Colonic mucosa (tissue), 4 donors: ENCODE results near the gene SLC16A1. TPM values are rescaled to one million over a fixed set of nuclear protein-coding genes. Genes with fewer than 3 reads are reported as not detected.

Source experiments
- DNase-seq: peaks from one replicate; pipeline ENCODE4 v3.0.0-alpha.2; 2020
- H3K27ac ChIP-seq: fragments of 200-600 bp; one replicate; pipeline ENCODE4 v1.8.0; 2021
- H3K27me3 ChIP-seq: fragments of 200-600 bp; one replicate; pipeline ENCODE4 v1.8.0; 2021
- H3K36me3 ChIP-seq: fragments of 200-600 bp; one replicate; pipeline ENCODE4 v1.8.0; 2021
- H3K4me1 ChIP-seq: fragments of 200-600 bp; one replicate; pipeline ENCODE4 v1.8.0; 2021; ENCODE audit warnings: mild to moderate bottlenecking
- H3K4me3 ChIP-seq: fragments of 200-600 bp; one replicate; pipeline ENCODE4 v1.8.0; 2021
- H3K9ac ChIP-seq, 2 donors: one replicate each; pipeline ENCODE4 v1.7.0; 2013; ENCODE audit warnings: control low read depth in 2 of 2, low read depth in 2 of 2, low read length in 2 of 2
- H3K9me3 ChIP-seq: fragments of 200-600 bp; one replicate; pipeline ENCODE4 v1.8.0; 2021
- intact Hi-C: fragments of 100-400 bp; cut with DNase I; formaldehyde crosslinking; loops from one replicate; pipeline ENCODE4 v1.14.1; 2022
- total RNA-seq, 2 donors: library from RNA; stranded (reverse); fragmentation: NEBNext Ultra II Directional in 1 of 2; extraction: Animal tissue kit (Norgen Biotek cat#: 25700) in 1 of 2; gene quantifications; one replicate each; pipeline ENCODE4 v1.2.1, GENCODE V29; 2021
- TF ChIP-seq, protein P1 (sequence below): fragments of 200-600 bp; IDR thresholded peaks from one replicate; pipeline ENCODE4 v1.8.0; 2022; ENCODE audit warnings: antibody characterized with exemption, mild to moderate bottlenecking
- donor health status: healthy.
- donor health status: DM: no; HTN: no; CAD: no.
- donor health status: DM: no; HTN: no; CAD: no.

The SLC16A1 gene
- total RNA-seq, 2 donors from 2014 or later = 71.8 to 92.4 TPM

DNA sequence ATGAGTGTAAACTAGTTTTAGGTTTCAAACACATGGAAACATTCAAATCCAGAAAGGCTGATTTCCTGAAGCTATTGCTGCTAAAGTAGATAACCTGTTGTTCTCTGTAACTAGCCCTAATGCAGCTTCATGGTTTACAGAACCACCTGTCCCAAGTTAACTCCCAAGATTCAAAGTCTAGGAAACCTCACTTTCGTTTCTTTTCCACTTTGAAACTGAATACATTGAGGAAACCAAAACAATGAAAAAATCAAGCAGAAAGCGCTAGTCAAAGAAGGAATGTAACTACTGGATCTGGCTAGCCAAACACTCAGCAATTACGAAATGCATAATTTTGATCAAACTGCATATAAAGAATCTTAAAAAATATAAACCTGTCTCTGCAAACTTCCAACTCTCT, 17.8 kb downstream of the SLC16A1 start:
- intact Hi-C loops = no loop called here
- no peak overlapping the region for H3K27ac ChIP-seq
- no peak overlapping the region for H3K4me3 ChIP-seq
- no peaks in the 10 kb centered on the region for H3K27me3 ChIP-seq
- TF ChIP-seq, protein P1, sequence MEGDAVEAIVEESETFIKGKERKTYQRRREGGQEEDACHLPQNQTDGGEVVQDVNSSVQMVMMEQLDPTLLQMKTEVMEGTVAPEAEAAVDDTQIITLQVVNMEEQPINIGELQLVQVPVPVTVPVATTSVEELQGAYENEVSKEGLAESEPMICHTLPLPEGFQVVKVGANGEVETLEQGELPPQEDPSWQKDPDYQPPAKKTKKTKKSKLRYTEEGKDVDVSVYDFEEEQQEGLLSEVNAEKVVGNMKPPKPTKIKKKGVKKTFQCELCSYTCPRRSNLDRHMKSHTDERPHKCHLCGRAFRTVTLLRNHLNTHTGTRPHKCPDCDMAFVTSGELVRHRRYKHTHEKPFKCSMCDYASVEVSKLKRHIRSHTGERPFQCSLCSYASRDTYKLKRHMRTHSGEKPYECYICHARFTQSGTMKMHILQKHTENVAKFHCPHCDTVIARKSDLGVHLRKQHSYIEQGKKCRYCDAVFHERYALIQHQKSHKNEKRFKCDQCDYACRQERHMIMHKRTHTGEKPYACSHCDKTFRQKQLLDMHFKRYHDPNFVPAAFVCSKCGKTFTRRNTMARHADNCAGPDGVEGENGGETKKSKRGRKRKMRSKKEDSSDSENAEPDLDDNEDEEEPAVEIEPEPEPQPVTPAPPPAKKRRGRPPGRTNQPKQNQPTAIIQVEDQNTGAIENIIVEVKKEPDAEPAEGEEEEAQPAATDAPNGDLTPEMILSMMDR = no peak
- no peaks in the 10 kb centered on the region for H3K4me1 ChIP-seq
- H3K36me3 ChIP-seq = no peaks in the 10 kb centered on the region
- no peaks in the 10 kb centered on the region for H3K9me3 ChIP-seq
- H3K9ac ChIP-seq = no peak overlapping the region
- no peak for DNase-seq

DNA sequence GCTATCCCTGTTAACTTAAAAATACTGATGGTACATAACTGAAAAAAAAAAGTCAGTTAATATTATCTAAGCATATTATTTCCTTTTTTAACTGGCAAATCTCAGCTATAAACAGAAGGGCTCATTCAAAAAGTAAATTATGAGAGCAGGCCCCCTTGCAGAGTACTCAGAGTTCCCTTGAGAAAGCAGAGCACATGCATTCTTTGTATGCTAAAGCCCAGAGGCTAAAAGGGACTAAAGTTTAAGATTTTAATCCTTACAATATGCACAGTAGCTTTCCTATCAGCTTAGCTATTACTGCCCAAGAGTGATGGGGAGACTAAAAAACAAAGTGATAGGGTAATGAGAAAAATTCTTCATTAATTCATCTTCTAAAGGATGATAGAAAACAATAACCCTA, 18.5 kb downstream of the SLC16A1 start:
- H3K4me3 ChIP-seq = no peak overlapping the region
- DNase-seq = no peak
- H3K36me3 ChIP-seq = no peaks in the 10 kb centered on the region
- H3K4me1 ChIP-seq = no peaks in the 10 kb centered on the region
- H3K27ac ChIP-seq = no peak overlapping the region
- no peaks in the 10 kb centered on the region for H3K9me3 ChIP-seq
- no peak overlapping the region for H3K9ac ChIP-seq
- intact Hi-C loops = no loop called here
- TF ChIP-seq, protein P1 = no peak
- no peaks in the 10 kb centered on the region for H3K27me3 ChIP-seq

DNA sequence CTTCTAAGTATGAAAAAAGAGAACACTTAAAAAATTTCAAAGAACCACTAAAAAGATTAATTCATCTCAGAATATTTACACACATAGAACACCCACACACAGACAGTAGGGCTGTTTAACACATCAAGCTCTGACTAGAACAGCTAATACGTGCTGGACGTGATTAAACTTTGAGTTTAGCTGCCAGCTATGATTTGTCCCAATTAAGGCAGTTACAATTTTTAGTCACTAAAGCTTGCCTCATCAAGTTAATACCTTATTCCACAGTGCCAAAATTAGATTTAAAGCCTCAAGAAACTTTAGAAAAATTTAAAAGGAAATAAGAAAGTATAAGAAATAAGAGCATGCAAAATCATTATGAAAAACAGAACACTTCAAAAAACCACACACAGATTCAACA, 18.9 kb downstream of the SLC16A1 start:
- H3K27ac ChIP-seq = no peak overlapping the region
- no peaks in the 10 kb centered on the region for H3K4me1 ChIP-seq
- H3K27me3 ChIP-seq = no peaks in the 10 kb centered on the region
- H3K36me3 ChIP-seq = no peaks in the 10 kb centered on the region
- H3K4me3 ChIP-seq = no peak overlapping the region
- intact Hi-C loops = no loop called here
- H3K9me3 ChIP-seq = no peaks in the 10 kb centered on the region
- no peak overlapping the region for H3K9ac ChIP-seq
- no peak for DNase-seq
- TF ChIP-seq, protein P1 = no peak

DNA sequence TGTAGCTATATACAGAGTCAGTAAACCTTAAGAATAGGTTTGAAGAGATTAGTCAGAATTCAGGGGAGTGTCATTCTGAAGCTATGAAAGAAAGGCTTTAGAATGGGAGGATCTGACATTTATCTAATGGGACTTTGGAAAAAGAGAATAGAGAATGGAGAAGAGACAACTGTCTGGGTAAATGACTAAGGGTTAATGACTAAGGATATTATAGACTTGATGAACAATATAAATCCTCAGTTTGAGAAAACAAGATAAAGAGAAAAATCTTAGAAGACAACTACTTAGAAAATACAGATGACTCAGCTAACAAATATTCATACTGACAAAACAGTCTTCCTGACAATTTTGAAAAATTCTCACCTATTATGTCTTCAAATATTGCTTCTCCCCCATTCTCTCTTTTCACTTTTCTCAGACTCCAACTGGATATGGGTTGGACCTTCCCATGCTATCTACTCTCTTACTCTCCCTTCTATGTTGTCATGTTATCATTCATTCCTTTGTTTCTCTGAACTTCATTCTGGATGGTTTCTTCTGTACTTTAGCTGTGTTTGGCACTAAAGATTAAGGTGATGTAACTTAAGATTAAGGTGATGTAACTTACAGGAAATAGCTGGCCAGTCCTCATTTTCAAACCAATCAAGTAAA, 20.4 kb downstream of the SLC16A1 start:
- intact Hi-C loops = no loop called here
- Histone ChIP-seq H3K9me3 (no peaks in the 10 kb centered on the region), H3K4me3 (no peak overlapping the region), H3K27ac (no peak overlapping the region), H3K36me3 (no peaks in the 10 kb centered on the region), H3K9ac (no peak overlapping the region), H3K4me1 (no peaks in the 10 kb centered on the region), H3K27me3 (no peaks in the 10 kb centered on the region)
- TF ChIP-seq, protein P1 = no peak
- DNase-seq = no peak

DNA sequence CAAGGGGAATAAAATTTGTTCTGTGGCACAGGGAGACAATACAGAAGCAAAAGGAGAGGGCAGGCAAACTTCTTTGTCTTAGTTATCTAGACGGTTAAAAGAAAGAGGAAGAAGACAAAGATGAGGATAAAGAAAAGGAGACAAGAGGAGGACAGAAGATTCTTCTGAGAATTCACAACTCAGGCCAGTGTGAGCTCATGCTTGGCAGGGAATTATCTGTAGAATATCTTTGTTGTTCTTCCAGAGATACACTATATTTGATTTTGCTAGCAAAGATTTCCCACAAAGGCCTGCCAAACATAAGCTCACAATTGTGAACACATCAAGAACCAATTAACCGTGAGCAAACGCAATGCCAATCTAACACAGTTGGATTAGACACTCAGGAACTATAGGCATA, 21.4 kb downstream of the SLC16A1 start:
- H3K9ac ChIP-seq = no peak overlapping the region
- no peak overlapping the region for H3K27ac ChIP-seq

More for the DNA sequence above, 21.4 kb downstream of the SLC16A1 start:
- TF ChIP-seq, protein P1 = no peak
- H3K36me3 ChIP-seq = no peaks in the 10 kb centered on the region
- H3K4me1 ChIP-seq = no peaks in the 10 kb centered on the region
- no peaks in the 10 kb centered on the region for H3K9me3 ChIP-seq
- DNase-seq = no peak
- intact Hi-C loops = no loop called here
- no peaks in the 10 kb centered on the region for H3K27me3 ChIP-seq
- no peak overlapping the region for H3K4me3 ChIP-seq
